ENCODE results near the gene ZMYM4. TPM values are rescaled to one million over a fixed set of nuclear protein-coding genes. Genes with fewer than 3 reads are reported as not detected.

Gene ZMYM4
- total RNA-seq, 2 experiments from 2014 or later = 18.6 to 19.2 TPM

DNA sequence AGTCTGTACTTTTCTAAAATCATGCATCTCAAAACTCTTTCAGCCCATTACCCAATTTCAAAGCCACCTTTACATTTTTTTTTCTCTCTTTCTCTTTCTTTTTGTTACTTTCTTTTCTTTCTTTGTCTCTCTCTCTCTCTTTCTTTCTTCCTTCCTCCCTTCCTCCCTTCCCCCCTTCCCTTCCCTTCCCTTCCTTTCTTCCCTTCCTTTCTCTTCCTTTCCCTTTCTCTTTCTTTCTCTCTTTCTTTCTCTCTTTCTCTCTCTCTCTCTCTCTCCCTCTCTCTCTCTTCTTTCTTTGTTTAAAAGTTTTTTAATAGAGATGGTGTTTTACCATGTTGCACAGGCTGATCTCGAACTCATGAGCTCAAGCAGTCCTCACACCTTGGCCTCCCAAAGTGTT is 11.5 kb downstream of the ZMYM4 start:
- Mint-ChIP-seq H3K36me3 (ENCODE audit: low read depth) (peaks cover 37% of the 10 kb centered on the region), H3K4me3 (no peak overlapping the region), H3K27ac (no peak overlapping the region), H3K9me3 (peaks cover 16% of the 10 kb centered on the region), H3K4me1 (ENCODE audit: low read depth) (peaks cover 18% of the 10 kb centered on the region), H3K27me3 (ENCODE audit: low read depth) (no peaks in the 10 kb centered on the region)
- CTCF ChIA-PET = no interaction called here
- no peak for DNase-seq
- intact Hi-C loops (cut with micrococcal nuclease) = no loop called here

DNA sequence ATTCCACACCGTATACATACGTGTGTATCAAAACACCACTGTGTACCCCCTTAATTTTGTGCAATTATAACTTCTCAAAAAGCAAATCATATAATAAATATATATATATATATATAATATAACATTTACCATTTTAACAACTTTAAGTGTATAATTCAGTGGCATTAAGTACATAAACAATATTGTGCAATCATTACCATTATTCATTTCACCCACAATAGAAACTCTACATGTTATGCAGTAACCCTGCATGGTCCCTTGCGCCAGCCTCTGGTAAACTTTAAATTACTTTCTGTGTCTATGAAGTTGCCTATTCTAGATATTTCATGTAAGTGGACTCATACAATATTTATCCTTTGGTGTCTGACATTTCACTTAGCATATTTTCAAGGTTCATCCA is 13.1 kb downstream of the ZMYM4 start:
- intact Hi-C loops (cut with micrococcal nuclease) = no loop called here
- DNase-seq = no peak
- no peak overlapping the region for H3K27ac Mint-ChIP-seq
- CTCF ChIA-PET = no interaction called here
- H3K36me3 Mint-ChIP-seq (ENCODE audit: low read depth) = peaks cover 39% of the 10 kb centered on the region
- peaks cover 18% of the 10 kb centered on the region for H3K9me3 Mint-ChIP-seq
- peaks cover 32% of the 10 kb centered on the region for H3K4me1 Mint-ChIP-seq (ENCODE audit: low read depth)
- H3K4me3 Mint-ChIP-seq = no peak overlapping the region
- no peaks in the 10 kb centered on the region for H3K27me3 Mint-ChIP-seq (ENCODE audit: low read depth)

DNA sequence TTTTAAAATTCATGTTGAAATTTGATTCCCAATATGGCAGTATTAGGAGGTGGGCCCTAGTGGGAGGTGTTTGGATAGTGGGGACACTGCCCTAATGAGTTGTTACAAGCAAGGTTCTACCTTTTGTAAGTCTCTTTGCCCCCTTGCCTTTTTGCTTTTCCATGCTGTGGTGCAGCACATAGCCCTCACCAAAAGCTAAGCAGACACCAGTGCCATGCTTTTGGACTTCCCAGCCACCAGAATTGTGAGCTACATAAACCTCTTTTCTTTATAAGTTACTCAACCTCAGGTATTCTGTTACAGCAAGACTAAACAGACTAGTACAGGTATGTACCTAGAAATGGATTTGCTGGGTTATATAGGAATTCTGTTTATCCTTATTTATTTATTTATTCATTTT is 13.7 kb downstream of the ZMYM4 start:
- H3K36me3 Mint-ChIP-seq (ENCODE audit: low read depth) = peaks cover 39% of the 10 kb centered on the region
- no peak for DNase-seq
- no peak overlapping the region for H3K27ac Mint-ChIP-seq
- H3K4me3 Mint-ChIP-seq = no peak overlapping the region
- H3K4me1 Mint-ChIP-seq (ENCODE audit: low read depth) = peaks cover 36% of the 10 kb centered on the region
- intact Hi-C loops (cut with micrococcal nuclease) = no loop called here
- no peaks in the 10 kb centered on the region for H3K27me3 Mint-ChIP-seq (ENCODE audit: low read depth)
- CTCF ChIA-PET = no interaction called here
- peaks cover 18% of the 10 kb centered on the region for H3K9me3 Mint-ChIP-seq

DNA sequence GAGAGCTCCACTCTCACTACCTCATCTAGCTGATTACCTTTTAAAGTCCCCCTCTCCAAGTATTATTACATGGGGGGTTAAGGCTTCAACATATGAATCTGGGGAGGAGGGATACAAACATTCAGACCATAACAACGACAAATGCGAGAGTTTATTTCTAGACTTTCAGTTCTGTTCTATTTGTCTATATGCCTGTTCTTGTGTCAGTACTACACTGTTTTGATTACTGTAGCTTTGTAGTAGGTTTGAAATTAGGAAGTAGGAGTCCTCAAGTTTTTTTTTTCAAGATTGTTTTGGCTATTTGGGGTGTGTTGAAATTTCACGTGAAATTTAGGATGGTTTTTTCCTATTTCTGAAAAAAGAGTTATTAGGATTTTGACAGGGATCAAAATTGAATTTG is 16.3 kb downstream of the ZMYM4 start:
- intact Hi-C loops (cut with micrococcal nuclease) = loop anchor here (5.0 kb wide), 1 partner anchor 93 kb away; the partner anchor contains the start of gene SFPQ
- peaks cover 18% of the 10 kb centered on the region for H3K9me3 Mint-ChIP-seq
- no peak overlapping the region for H3K27ac Mint-ChIP-seq
- CTCF ChIA-PET = no interaction called here
- H3K4me3 Mint-ChIP-seq = no peak overlapping the region
- H3K36me3 Mint-ChIP-seq (ENCODE audit: low read depth) = peaks cover 24% of the 10 kb centered on the region
- peaks cover 39% of the 10 kb centered on the region for H3K4me1 Mint-ChIP-seq (ENCODE audit: low read depth)
- DNase-seq = no peak
- H3K27me3 Mint-ChIP-seq (ENCODE audit: low read depth) = no peaks in the 10 kb centered on the region

DNA sequence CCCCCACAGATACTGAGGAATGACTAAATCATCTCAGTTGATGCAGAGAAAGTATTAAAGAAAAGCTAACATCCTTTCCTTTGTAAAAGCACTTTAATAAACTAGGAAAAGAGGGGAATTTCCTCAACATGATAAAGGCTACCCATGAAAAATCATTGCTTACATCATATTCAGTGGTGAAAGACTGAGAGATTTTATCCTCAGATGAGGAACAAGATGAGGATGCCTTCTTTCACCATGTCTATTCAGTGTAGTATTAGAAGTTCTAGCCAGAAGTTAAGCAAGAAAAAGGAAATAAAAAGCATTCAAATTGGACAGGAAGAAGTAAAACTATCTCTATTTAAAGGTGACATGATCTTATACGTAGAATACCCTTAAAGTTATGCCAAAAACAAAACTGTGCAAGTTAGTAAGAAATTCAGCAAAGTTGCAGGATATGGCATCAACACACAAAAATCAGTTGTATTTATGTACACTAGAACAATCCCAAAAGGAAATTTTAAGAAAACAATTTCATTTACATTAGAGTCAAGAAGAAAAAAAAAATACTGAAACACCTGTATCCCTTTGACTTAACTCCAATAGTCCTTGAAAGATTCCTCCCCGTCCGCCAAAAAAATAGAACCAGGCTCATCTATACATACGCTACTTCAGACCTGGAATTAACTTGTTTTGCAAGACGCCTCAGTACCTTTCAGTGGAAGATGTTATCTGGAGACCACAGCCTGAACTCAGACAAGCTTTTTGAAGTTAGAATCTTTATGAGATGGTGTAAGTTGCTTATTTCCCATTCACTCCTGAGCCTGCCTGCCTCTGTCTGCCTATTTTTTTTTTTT is 17.5 kb downstream of the ZMYM4 start:
- peaks cover 36% of the 10 kb centered on the region for H3K4me1 Mint-ChIP-seq (ENCODE audit: low read depth)
- no peak for DNase-seq
- H3K27ac Mint-ChIP-seq = peak overlapping the region; percentile 17
- H3K4me3 Mint-ChIP-seq = peak overlapping the region; percentile 4
- CTCF ChIA-PET = interaction anchor here (0.6 to 0.7 kb wide), 3 partner anchors 12 to 422 kb away, joined by 3 to 5 read pairs (median 4); no protein-coding TSS in a partner anchor
- intact Hi-C loops (cut with micrococcal nuclease) = loop anchor here (1.0 to 5.0 kb wide), 2 partner anchors 94 to 259 kb away; partner anchors contain the start of gene SFPQ
- peaks cover 18% of the 10 kb centered on the region for H3K9me3 Mint-ChIP-seq
- peaks cover 20% of the 10 kb centered on the region for H3K36me3 Mint-ChIP-seq (ENCODE audit: low read depth)
- H3K27me3 Mint-ChIP-seq (ENCODE audit: low read depth) = no peaks in the 10 kb centered on the region

DNA sequence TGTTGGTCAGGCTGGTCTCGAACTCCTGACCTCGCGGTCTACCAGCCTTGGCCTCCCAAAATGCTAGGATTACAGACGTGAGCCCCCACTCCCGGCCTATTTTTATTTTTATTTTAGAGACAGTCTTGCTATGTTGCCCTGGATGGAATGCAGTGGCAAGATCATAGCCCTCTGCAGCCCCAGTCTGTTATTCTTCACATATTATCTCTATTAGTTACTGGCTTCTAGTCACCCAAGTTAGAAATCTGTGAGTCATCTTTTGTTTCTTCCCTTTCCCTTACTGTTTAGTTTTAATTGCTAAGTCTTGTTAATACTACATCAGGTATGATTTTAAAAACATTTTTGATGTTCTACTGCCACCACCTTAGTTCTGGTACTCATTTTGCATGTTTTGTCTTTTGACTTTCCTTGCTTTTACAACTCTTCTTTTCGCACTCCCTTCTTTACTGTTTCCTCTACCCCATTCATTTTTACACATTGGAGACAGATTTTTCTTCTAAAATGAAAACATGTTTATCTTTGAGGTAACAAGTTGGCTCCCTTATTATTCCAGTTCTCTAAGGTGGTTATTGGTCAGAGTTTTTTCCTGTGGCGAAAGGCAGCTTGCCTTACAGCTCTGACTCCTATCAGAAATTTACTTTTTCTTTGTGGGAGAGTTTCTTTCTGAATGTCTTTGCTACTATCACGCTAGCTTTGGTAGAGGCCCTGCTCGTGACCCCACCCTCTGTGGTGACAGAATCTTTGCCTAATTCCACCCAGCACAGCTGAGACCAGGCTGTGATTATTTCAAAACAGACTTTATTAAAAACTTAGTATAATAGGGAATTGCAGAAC is 19.5 kb downstream of the ZMYM4 start:
- Mint-ChIP-seq H3K36me3 (ENCODE audit: low read depth) (peaks cover 11% of the 10 kb centered on the region), H3K4me3 (no peak overlapping the region), H3K4me1 (ENCODE audit: low read depth) (peaks cover 36% of the 10 kb centered on the region), H3K27me3 (ENCODE audit: low read depth) (no peaks in the 10 kb centered on the region), H3K9me3 (peaks cover 10% of the 10 kb centered on the region), H3K27ac (no peak overlapping the region)
- intact Hi-C loops (cut with micrococcal nuclease) = loop anchor here (5.0 kb wide), 1 partner anchor 96 kb away; the partner anchor contains the start of gene SFPQ
- CTCF ChIA-PET = no interaction called here
- DNase-seq = peak; percentile 34

DNA sequence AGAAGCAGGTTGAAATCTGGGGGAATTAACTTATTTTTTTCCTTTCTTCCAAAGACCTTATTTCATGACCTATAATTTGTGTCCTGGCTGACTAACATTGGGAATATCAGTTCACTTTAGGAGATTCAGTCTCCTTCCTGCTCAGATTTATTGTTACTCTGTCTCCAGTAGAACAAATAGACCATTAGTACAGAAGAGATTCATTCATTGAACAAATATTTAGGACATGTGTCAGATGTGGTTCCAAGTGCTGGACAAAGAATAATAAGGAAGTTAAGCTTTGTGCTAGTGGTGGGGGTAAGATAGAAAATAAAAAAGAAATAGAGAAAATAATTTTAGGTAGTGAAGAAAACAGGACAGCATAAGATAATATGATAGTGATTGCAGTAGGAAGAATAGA is 20.3 kb downstream of the ZMYM4 start:
- H3K4me1 Mint-ChIP-seq (ENCODE audit: low read depth) = peaks cover 36% of the 10 kb centered on the region
- no peaks in the 10 kb centered on the region for H3K27me3 Mint-ChIP-seq (ENCODE audit: low read depth)
- intact Hi-C loops (cut with micrococcal nuclease) = loop anchor here (5.0 kb wide), 1 partner anchor 96 kb away; the partner anchor contains the start of gene SFPQ
- CTCF ChIA-PET = interaction anchor here (0.7 to 1.2 kb wide), 2 partner anchors 87 to 282 kb away, joined by 3 to 4 read pairs; no protein-coding TSS in a partner anchor
- H3K27ac Mint-ChIP-seq = no peak overlapping the region
- DNase-seq = no peak
- H3K9me3 Mint-ChIP-seq = peaks cover 10% of the 10 kb centered on the region
- H3K36me3 Mint-ChIP-seq (ENCODE audit: low read depth) = peaks cover 11% of the 10 kb centered on the region
- H3K4me3 Mint-ChIP-seq = no peak overlapping the region

DNA sequence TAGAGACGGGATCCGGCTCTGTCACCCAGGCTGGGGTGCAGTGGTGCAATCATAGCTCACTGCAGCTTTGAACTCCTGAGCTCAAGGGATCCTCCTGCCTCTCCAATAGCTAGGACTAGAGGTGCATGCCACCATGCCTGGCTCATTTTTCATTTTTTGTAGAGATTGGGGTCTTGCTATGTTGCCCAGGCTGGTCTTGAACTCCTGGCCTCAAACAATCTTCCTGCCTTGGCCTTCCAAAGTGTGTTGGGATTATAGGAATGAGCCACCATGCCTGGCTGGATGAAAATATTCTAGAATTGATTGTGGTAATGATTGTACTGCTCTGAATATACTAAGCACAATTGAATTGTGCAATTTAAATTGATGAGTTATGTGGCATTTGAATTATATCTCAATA is 21.9 kb downstream of the ZMYM4 start:
- peaks cover 25% of the 10 kb centered on the region for H3K4me1 Mint-ChIP-seq (ENCODE audit: low read depth)
- intact Hi-C loops (cut with micrococcal nuclease) = no loop called here
- no peak overlapping the region for H3K4me3 Mint-ChIP-seq
- DNase-seq = no peak
- H3K36me3 Mint-ChIP-seq (ENCODE audit: low read depth) = no peaks in the 10 kb centered on the region
- CTCF ChIA-PET = no interaction called here
- H3K9me3 Mint-ChIP-seq = no peaks in the 10 kb centered on the region
- H3K27me3 Mint-ChIP-seq (ENCODE audit: low read depth) = no peaks in the 10 kb centered on the region
- H3K27ac Mint-ChIP-seq = no peak overlapping the region

DNA sequence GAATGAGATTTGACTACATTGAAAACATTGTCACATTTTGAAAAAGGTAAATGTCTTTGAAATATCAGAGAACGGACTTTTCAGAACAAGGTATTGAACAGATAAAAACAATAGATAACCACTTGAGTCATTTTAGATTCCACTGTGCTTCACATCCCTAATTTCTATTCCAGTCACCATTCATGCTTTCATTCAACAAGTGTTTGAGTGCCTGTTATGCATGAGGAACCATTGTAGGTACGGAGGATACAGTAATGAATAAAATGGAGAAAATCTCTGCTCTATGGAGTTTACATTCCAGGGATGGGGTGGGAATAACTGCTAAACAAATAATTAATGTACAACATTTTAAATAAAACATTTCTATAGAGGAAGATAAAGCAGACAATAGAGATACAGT is 26.3 kb downstream of the ZMYM4 start:
- CTCF ChIA-PET = no interaction called here
- no peak overlapping the region for H3K4me3 Mint-ChIP-seq
- peaks cover 2% of the 10 kb centered on the region for H3K36me3 Mint-ChIP-seq (ENCODE audit: low read depth)
- intact Hi-C loops (cut with micrococcal nuclease) = loop anchor here (5.0 kb wide), 1 partner anchor 263 kb away; the partner anchor contains the start of gene ZMYM6
- H3K27me3 Mint-ChIP-seq (ENCODE audit: low read depth) = no peaks in the 10 kb centered on the region
- no peak overlapping the region for H3K27ac Mint-ChIP-seq
- H3K9me3 Mint-ChIP-seq = no peaks in the 10 kb centered on the region
- peaks cover 8% of the 10 kb centered on the region for H3K4me1 Mint-ChIP-seq (ENCODE audit: low read depth)
- DNase-seq = no peak

DNA sequence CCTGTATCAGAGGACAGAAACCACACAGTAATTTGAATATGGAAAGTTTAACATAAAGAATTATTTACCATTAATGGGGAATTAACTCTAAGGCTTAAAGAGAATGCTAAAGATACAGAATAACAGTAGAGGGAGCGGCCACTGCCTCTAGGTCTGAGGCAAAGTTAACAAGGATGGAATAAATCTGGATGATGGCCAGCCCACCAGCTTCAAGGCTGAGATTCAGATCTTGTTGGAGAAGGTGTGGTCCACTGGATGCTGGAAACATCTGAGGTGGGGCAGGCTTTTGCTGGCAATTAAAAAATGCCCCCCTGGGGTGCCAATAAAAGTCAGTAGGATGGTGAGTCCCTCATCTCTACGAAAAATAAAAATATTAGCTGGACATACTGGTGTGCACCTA is 29.4 kb downstream of the ZMYM4 start:
- Mint-ChIP-seq H3K27ac (no peak overlapping the region), H3K4me3 (no peak overlapping the region), H3K36me3 (ENCODE audit: low read depth) (peaks cover 2% of the 10 kb centered on the region), H3K9me3 (no peaks in the 10 kb centered on the region), H3K27me3 (ENCODE audit: low read depth) (no peaks in the 10 kb centered on the region), H3K4me1 (ENCODE audit: low read depth) (peaks cover 13% of the 10 kb centered on the region)
- no peak for DNase-seq
- CTCF ChIA-PET = interaction anchor here (0.6 to 2.0 kb wide), 3 partner anchors 12 to 373 kb away, joined by 3 to 22 read pairs (median 4); no protein-coding TSS in a partner anchor
- intact Hi-C loops (cut with micrococcal nuclease) = loop anchor here (1.0 to 5.0 kb wide), 5 partner anchors 96 to 512 kb away; partner anchors contain the start of genes SFPQ and ZMYM6

DNA sequence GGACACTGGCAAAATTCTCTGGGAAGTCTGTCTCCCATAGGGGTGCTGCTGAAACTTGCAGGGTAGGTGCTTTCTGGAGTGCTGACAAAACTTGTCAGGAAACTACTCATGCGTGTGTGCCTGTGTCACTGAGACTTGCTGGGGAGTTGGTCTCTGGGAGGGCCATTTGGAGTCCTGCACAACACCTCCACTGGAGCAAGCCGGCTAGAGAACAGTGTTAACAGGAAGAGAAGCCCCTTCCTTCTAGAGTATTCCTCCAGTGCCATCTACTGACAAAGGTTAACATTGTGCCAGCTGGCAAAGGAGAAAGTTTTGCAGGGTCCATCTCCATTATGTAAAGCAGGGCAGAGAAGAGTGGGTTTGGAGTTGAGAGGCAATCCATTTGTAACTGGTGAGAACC is 30.0 kb downstream of the ZMYM4 start:
- Mint-ChIP-seq H3K27me3 (ENCODE audit: low read depth) (no peaks in the 10 kb centered on the region), H3K9me3 (no peaks in the 10 kb centered on the region), H3K4me3 (no peak overlapping the region), H3K27ac (peak overlapping the region; percentile 28), H3K4me1 (ENCODE audit: low read depth) (peaks cover 13% of the 10 kb centered on the region), H3K36me3 (ENCODE audit: low read depth) (peaks cover 2% of the 10 kb centered on the region)
- intact Hi-C loops (cut with micrococcal nuclease) = loop anchor here (1.0 to 5.0 kb wide), 5 partner anchors 96 to 512 kb away; partner anchors contain the start of genes SFPQ and ZMYM6
- DNase-seq = peak; percentile 40
- CTCF ChIA-PET = interaction anchor here (0.6 to 2.0 kb wide), 3 partner anchors 96 to 428 kb away, joined by 3 to 22 read pairs (median 5); no protein-coding TSS in a partner anchor

DNA sequence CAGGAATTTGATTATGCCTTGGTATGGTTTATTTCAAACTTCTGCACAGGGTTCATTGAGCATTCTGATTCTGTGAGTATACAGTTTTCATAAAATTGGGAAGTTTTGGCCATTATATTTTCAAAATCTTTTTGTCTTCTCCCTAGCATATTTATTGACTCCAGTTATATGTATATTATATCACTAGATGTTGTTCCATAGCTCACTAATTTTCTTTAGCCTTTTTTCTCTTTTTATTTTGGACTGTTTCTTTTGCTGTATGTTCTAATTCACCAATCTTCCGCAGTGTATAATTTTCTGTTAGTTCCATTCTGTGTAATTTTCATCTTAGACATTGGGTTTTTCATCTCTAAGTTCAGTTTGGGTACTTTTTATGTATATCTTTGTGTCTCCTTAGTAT is 31.9 kb downstream of the ZMYM4 start:
- Mint-ChIP-seq H3K4me3 (no peak overlapping the region), H3K9me3 (no peaks in the 10 kb centered on the region), H3K27me3 (ENCODE audit: low read depth) (no peaks in the 10 kb centered on the region), H3K36me3 (ENCODE audit: low read depth) (peaks cover 2% of the 10 kb centered on the region), H3K27ac (no peak overlapping the region), H3K4me1 (ENCODE audit: low read depth) (peaks cover 13% of the 10 kb centered on the region)
- no peak for DNase-seq
- intact Hi-C loops (cut with micrococcal nuclease) = no loop called here
- CTCF ChIA-PET = no interaction called here
